ENCODE data around the gene OTUD4.

GRCh38 chr4:145154573-145154972 is 25.8 kb downstream of the OTUD4 start:
- TF ChIP-seq CTCF (conservative IDR thresholded peaks at IDR 0.05; ENCODE audit: low read depth, low read length) (peak; percentile 44; the same call in 1 of the 2 replicates), EZH2 (IDR thresholded peaks at IDR 0.05; ENCODE audit: borderline replicate concordance, low read depth, low read length, poor library complexity, severe bottlenecking) (no peak)
